GM12878 (cell line): ENCODE results near the gene POMT1.

Source experiments
- ASH2L ChIP-seq: fragments of 300-600, 200-600 bp; sonication (generic); IDR thresholded peaks from 2 replicates; pipeline ENCODE4 v1.6.1; 2017; ENCODE audit warnings: low read depth, mild to moderate bottlenecking, borderline replicate concordance
- BHLHE40 ChIP-seq, 2 experiments: fragments of 450-650 bp in 1 of 2; IDR thresholded peaks; 2 replicates each; pipeline ENCODE4 v1.6.1; 2011 to 2017; ENCODE audit warnings: low read depth in 2 of 2, borderline replicate concordance in 1 of 2, improper control_type of control experiment in 1 of 2, low read length in 1 of 2, mild to moderate bottlenecking in 1 of 2
- CREB1 ChIP-seq: IDR thresholded peaks from 2 replicates; pipeline ENCODE4 v1.6.1; 2012; ENCODE audit warnings: low read depth, mild to moderate bottlenecking, inconsistent platforms
- ESRRA ChIP-seq: IDR thresholded peaks from 2 replicates; pipeline ENCODE4 v1.6.1; 2012; ENCODE audit warnings: mild to moderate bottlenecking, low read length, improper control_type of control experiment
- HDAC2 ChIP-seq: fragments of 200-600 bp; sonication (generic); IDR thresholded peaks from 2 replicates; pipeline ENCODE4 v1.6.1; 2017
- JUNB ChIP-seq: IDR thresholded peaks from 2 replicates; pipeline ENCODE4 v1.6.1; 2016; ENCODE audit warnings: antibody characterized with exemption, mild to moderate bottlenecking
- MYC ChIP-seq: IDR thresholded peaks from 2 replicates; pipeline ENCODE4 v1.6.1; 2011; ENCODE audit warnings: mild to moderate bottlenecking, low read length, moderate library complexity, inconsistent platforms; ENCODE audit not compliant: insufficient read depth, insufficient replicate concordance, insufficient read length, severe bottlenecking
- RAD51 ChIP-seq: fragments of 450-650 bp; IDR thresholded peaks from 2 replicates; pipeline ENCODE4 v1.6.1; 2016; ENCODE audit warnings: moderate library complexity, mild to moderate bottlenecking, inconsistent platforms
- RBBP5 ChIP-seq: fragments of 200-600 bp; sonication (generic); conservative IDR thresholded peaks from 2 replicates; pipeline ENCODE4 v1.6.1; 2016
- REST ChIP-seq: IDR thresholded peaks from 2 replicates; pipeline ENCODE4 v1.6.1; 2012; ENCODE audit warnings: mild to moderate bottlenecking, low read depth, low read length
- SP1 ChIP-seq: IDR thresholded peaks from one replicate; pipeline ENCODE4 v1.6.1; 2011; ENCODE audit warnings: low read depth, low read length
- STAT1 ChIP-seq: fragments of 450-650 bp; conservative IDR thresholded peaks from 2 replicates; pipeline ENCODE4 v1.6.1; 2014; ENCODE audit warnings: antibody characterized with exemption, mild to moderate bottlenecking
- TAF1 ChIP-seq: IDR thresholded peaks from 2 replicates; pipeline ENCODE4 v1.6.1; 2011; ENCODE audit warnings: mild to moderate bottlenecking, low read depth, low read length, borderline replicate concordance
- TF ChIP-seq, protein P1 (sequence below), 3 experiments: IDR thresholded peaks in 2 of 3; conservative IDR thresholded peaks in 1 of 3; 2 replicates each; pipeline ENCODE4 v1.5.1; 2011; ENCODE audit warnings: low read depth in 3 of 3, low read length in 3 of 3, mild to moderate bottlenecking in 3 of 3, control low read depth in 2 of 3, moderate library complexity in 2 of 3, inconsistent platforms in 1 of 3, mixed read lengths in 1 of 3; ENCODE audit not compliant: control insufficient read depth in 2 of 3, insufficient read depth in 1 of 3; ENCODE audit errors: extremely low read depth in 1 of 3

GRCh38 chr9:131513177-131513576 is 10.5 kb downstream of the POMT1 start:
- TF ChIP-seq, protein P1, sequence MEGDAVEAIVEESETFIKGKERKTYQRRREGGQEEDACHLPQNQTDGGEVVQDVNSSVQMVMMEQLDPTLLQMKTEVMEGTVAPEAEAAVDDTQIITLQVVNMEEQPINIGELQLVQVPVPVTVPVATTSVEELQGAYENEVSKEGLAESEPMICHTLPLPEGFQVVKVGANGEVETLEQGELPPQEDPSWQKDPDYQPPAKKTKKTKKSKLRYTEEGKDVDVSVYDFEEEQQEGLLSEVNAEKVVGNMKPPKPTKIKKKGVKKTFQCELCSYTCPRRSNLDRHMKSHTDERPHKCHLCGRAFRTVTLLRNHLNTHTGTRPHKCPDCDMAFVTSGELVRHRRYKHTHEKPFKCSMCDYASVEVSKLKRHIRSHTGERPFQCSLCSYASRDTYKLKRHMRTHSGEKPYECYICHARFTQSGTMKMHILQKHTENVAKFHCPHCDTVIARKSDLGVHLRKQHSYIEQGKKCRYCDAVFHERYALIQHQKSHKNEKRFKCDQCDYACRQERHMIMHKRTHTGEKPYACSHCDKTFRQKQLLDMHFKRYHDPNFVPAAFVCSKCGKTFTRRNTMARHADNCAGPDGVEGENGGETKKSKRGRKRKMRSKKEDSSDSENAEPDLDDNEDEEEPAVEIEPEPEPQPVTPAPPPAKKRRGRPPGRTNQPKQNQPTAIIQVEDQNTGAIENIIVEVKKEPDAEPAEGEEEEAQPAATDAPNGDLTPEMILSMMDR (IDR thresholded peaks at IDR 0.05 in 2 of 3, conservative IDR thresholded peaks at IDR 0.05 in 1 of 3; ENCODE audit: control insufficient read depth in 2 of 3, extremely low read depth in 1 of 3, insufficient read depth in 1 of 3, low read depth in 3 of 3, low read length in 3 of 3), result no peak
- no peak for TF ChIP-seq RAD51
- no peak for TF ChIP-seq RBBP5
- no peak for TF ChIP-seq CREB1
- no peak for TF ChIP-seq REST
- TF ChIP-seq STAT1, result no peak
- no peak for TF ChIP-seq ESRRA
- TF ChIP-seq JUNB, result no peak
- TF ChIP-seq TAF1, result no peak
- TF ChIP-seq SP1, result no peak
- no peak for TF ChIP-seq MYC
- no peak for TF ChIP-seq BHLHE40 (IDR thresholded peaks at IDR 0.05; ENCODE audit: borderline replicate concordance in 1 of 2, low read depth in 2 of 2, low read length in 1 of 2)
- TF ChIP-seq ASH2L, result no peak
- TF ChIP-seq HDAC2, result no peak
